Coronary artery (tissue), 2 donors: ENCODE measurements around the gene GNLY.

Experiments
- DNase-seq: peaks from one replicate; pipeline ENCODE4 v3.0.0-alpha.2; 2017; ENCODE audit warnings: low spot score
- H3K27ac ChIP-seq, 2 donors: fragments of 200-600 bp; sonication (generic); one replicate each; pipeline ENCODE4 v1.5.1; 2016 to 2019
- H3K4me3 ChIP-seq: fragments of 200-600 bp; sonication (generic); 2 replicates; pipeline ENCODE4 v1.5.1; 2016; ENCODE audit warnings: mild to moderate bottlenecking, moderate library complexity
- TF ChIP-seq, protein P1 (sequence below): fragments of 200-600 bp; sonication (generic); IDR thresholded peaks from one replicate; pipeline ENCODE4 v1.5.1; 2019; ENCODE audit warnings: antibody characterized with exemption

Gene GNLY

DNA sequence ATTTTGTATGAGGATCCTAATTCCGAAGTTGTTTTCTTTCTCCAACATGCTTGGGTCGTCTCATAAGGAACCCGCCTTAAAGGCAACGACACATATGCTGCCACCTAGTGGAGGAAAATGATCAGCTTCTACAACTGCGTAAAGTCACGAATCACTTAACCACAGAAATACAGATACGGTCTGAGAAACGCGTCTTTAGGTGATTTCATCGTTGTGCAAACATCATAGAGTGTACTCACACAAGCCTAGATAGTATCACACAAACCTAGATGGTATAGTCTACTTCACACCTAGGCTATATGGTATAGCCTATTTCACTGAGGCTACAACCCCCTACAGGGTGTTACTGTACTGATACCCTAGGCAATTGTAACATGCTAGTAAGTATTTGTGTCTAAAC, 13.1 kb downstream of the GNLY start:
- Histone ChIP-seq H3K27ac (peak overlapping the region; percentile 63 to 86), H3K4me3 (no peak overlapping the region)
- TF ChIP-seq, protein P1, sequence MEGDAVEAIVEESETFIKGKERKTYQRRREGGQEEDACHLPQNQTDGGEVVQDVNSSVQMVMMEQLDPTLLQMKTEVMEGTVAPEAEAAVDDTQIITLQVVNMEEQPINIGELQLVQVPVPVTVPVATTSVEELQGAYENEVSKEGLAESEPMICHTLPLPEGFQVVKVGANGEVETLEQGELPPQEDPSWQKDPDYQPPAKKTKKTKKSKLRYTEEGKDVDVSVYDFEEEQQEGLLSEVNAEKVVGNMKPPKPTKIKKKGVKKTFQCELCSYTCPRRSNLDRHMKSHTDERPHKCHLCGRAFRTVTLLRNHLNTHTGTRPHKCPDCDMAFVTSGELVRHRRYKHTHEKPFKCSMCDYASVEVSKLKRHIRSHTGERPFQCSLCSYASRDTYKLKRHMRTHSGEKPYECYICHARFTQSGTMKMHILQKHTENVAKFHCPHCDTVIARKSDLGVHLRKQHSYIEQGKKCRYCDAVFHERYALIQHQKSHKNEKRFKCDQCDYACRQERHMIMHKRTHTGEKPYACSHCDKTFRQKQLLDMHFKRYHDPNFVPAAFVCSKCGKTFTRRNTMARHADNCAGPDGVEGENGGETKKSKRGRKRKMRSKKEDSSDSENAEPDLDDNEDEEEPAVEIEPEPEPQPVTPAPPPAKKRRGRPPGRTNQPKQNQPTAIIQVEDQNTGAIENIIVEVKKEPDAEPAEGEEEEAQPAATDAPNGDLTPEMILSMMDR = peak; percentile 77
- no peak for DNase-seq

DNA sequence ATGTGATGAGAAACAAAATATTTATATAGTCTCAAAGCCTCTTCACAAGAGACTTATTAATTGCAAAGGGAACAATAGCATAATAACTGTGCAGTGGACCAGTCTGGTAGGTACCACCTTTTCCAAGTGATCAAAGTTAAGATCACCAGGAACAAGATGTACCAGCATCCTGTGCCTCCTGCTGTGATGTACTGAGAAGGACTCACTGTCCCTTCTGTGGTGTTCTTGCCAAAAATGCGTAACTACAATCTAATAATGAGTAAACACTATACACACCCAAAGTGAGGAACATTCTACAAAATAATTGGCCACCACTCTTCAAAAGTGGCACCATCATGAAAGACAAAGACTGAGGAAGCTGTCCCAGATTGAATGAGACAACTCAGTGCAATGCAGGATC, 14.5 kb downstream of the GNLY start:
- TF ChIP-seq, protein P1 = no peak
- DNase-seq = no peak
- Histone ChIP-seq H3K27ac (peak overlapping the region in 1 of 2 donors; percentile 84), H3K4me3 (no peak overlapping the region)

DNA sequence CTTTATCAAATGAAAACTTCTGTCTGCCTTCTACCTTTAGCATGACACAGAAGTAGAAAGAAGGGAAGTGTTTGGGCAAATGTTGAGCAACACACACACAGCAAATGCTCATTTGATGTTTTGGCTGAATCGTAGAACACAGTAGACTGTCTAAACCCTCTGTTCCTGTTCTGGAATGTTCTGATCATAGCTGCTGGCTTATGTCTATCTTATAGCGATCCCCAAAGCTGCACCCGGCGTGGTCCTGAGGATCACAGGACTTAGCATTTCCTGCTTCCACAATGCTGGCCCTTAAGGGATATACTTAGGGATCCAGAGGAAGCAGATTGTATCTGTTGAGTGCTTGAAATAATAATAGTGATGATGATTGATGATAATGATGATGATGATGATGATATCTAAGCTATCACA, 15.2 kb downstream of the GNLY start:
- H3K4me3 ChIP-seq = no peak overlapping the region
- TF ChIP-seq, protein P1 = no peak
- DNase-seq = no peak
- peak overlapping the region; percentile 56 to 84 for H3K27ac ChIP-seq

DNA sequence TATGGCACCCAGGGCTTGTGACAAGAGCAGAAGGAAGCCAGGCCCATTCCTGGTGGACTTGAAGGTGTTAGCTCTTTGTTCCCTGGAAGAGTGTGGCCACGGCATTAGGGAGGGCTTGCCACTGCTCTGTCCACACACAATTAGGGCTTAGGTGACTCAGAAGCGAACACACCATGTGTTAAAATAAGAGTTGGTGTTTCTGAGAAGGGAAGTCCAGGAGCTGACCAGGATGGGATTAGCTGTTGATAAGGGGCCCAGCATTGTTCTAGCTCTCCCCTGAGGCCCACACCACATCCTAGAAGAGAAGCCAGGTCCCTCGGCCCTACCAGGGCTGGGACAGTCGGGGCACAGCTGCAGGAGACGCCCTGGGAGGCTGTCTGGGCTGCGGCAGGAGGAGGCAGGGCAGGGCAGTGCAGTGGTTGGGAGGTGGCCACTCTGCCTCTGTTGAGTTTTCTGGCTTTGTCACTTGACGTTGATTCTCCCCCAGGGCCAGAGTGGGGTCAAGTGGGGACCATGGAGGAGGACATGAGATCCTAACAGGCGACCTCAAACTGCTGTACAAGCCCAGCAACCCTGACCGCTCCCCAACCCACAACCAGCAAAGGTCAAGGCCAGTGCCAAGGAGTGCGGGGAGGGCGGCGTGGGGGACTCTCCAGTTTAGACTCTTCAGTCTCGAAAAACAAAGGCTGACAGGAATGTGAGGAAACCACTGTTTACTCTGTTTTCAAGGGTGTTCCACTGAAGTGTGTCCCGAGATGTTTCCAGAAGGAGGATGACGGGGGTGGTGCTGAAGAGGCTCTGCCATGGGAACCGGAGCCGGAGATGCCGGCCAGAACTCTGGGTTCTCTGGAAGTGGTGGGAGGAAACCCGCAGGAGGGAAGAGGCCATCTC, 16.8 kb downstream of the GNLY start:
- H3K27ac ChIP-seq = peak overlapping the region; percentile 56 to 84
- DNase-seq = no peak
- TF ChIP-seq, protein P1 = no peak
- H3K4me3 ChIP-seq = no peak overlapping the region

DNA sequence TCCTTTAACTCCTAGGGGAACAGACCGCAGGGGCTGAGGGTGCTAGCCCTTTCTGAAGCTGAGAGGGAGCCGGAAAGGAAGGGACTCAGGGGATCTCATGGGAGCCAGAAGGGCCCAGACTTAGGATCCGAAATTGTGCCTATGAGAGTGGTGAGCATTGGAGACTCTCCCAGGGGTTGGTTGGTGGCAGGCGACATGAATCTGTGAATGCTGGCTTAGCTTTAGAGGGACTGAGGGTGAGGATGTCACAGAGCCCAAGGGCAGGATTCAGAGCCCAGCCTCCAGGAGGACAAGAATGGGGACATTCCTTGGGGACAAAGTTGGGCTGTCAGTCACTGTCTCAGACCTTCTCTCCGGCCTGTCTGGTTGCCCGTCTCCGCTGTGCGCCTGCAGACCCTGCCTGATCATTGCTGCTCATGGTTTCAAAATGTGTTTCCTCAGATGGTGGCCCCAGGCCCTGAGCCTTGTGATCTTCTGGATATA, 17.5 kb downstream of the GNLY start:
- peak overlapping the region; percentile 56 to 84 for H3K27ac ChIP-seq
- no peak overlapping the region for H3K4me3 ChIP-seq
- TF ChIP-seq, protein P1 = no peak
- DNase-seq = no peak

DNA sequence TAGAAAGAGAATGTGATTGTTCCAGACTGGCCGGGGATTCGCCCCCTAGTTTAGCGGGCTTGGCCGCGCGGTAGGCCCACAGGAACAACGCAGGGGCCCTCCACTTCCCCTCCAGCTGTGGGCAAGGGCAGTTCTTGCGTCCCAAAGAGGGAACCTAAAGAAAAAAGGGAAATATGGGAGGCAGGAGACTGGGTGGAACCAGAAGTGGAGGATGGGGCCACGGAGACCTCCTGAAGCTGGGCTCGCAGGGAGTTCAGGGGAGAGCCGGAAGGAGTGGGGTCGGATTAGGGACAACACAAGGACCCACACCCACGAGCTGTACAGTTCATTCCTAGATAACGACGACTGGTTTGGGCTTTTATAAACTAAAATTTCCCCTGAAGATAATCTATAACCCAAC, 18.2 kb downstream of the GNLY start:
- peak overlapping the region; percentile 61 to 84 for H3K27ac ChIP-seq
- TF ChIP-seq, protein P1 = no peak
- no peak overlapping the region for H3K4me3 ChIP-seq
- no peak for DNase-seq
